HepG2 (cell line): ENCODE data around the gene PRDM15. TPM values are rescaled to one million over a fixed set of nuclear protein-coding genes. Genes with fewer than 3 reads are reported as not detected.

Source experiments
- ARID2 ChIP-seq: sonication (generic); formaldehyde crosslinking; IDR thresholded peaks from 2 replicates; pipeline ENCODE4 v1.8.1; 2022; ENCODE audit warnings: mild to moderate bottlenecking, missing genetic modification reagents, borderline replicate concordance
- ESRRA ChIP-seq: sonication (generic); formaldehyde crosslinking; IDR thresholded peaks from 2 replicates; pipeline ENCODE4 v1.5.1; 2020; ENCODE audit warnings: mild to moderate bottlenecking, low read depth, missing genetic modification reagents
- FOXO4 ChIP-seq: sonication (generic); formaldehyde crosslinking; conservative IDR thresholded peaks from 2 replicates; pipeline ENCODE4 v1.8.1; 2023; ENCODE audit warnings: missing genetic modification reagents
- GABPA ChIP-seq, 2 experiments: IDR thresholded peaks; 2 replicates each; pipeline ENCODE4 v1.6.1; 2011 to 2016; ENCODE audit warnings: low read depth in 2 of 2, low read length in 1 of 2, missing biosample characterization in 1 of 2, missing genetic modification characterization in 1 of 2
- HBP1 ChIP-seq: IDR thresholded peaks from 2 replicates; pipeline ENCODE4 v1.6.1; 2016; ENCODE audit warnings: low read depth, control low read depth
- HINFP ChIP-seq: sonication (generic); formaldehyde crosslinking; IDR thresholded peaks from 2 replicates; pipeline ENCODE4 v1.4.0; 2020; ENCODE audit warnings: low read depth, mild to moderate bottlenecking, missing genetic modification reagents
- IRF1 ChIP-seq: sonication (generic); formaldehyde crosslinking; IDR thresholded peaks from 2 replicates; pipeline ENCODE4 v1.4.0; 2020; ENCODE audit warnings: low read depth, mild to moderate bottlenecking, missing genetic modification reagents
- PHF8 ChIP-seq: sonication (generic); formaldehyde crosslinking; IDR thresholded peaks from 2 replicates; pipeline ENCODE4 v1.5.0; 2020; ENCODE audit warnings: missing genetic modification reagents
- RORA ChIP-seq: sonication (generic); formaldehyde crosslinking; IDR thresholded peaks from 2 replicates; pipeline ENCODE4 v1.5.0; 2020; ENCODE audit warnings: mild to moderate bottlenecking, missing genetic modification reagents, moderate library complexity
- SIX1 ChIP-seq: sonication (generic); formaldehyde crosslinking; IDR thresholded peaks from 2 replicates; pipeline ENCODE4 v1.4.0; 2020; ENCODE audit warnings: missing genetic modification reagents, borderline replicate concordance
- SP2 ChIP-seq: sonication (generic); formaldehyde crosslinking; IDR thresholded peaks from 2 replicates; pipeline ENCODE4 v1.5.1; 2020; ENCODE audit warnings: mild to moderate bottlenecking, missing genetic modification reagents
- SRSF9 ChIP-seq: fragments of 200-400 bp; formaldehyde crosslinking; IDR thresholded peaks from 2 replicates; pipeline ENCODE4 v1.6.1; 2018; ENCODE audit warnings: borderline replicate concordance, mild to moderate bottlenecking, low read depth, low read length; ENCODE audit not compliant: insufficient read depth, poor library complexity, severe bottlenecking
- TBX2 ChIP-seq: sonication (generic); formaldehyde crosslinking; IDR thresholded peaks from 2 replicates; pipeline ENCODE4 v1.5.0; 2020; ENCODE audit warnings: missing genetic modification reagents, mild to moderate bottlenecking, borderline replicate concordance
- TFDP2 ChIP-seq: sonication (generic); formaldehyde crosslinking; IDR thresholded peaks from 2 replicates; pipeline ENCODE4 v1.4.0; 2020; ENCODE audit warnings: missing genetic modification reagents
- ZBTB43 ChIP-seq: sonication (generic); formaldehyde crosslinking; conservative IDR thresholded peaks from 2 replicates; pipeline ENCODE4 v1.4.0; 2020; ENCODE audit warnings: missing genetic modification reagents
- ZFP90 ChIP-seq: sonication (generic); formaldehyde crosslinking; IDR thresholded peaks from 2 replicates; pipeline ENCODE4 v1.8.0; 2022; ENCODE audit warnings: missing genetic modification reagents, mild to moderate bottlenecking, inconsistent platforms, borderline replicate concordance
- ZNF562 ChIP-seq: sonication (generic); formaldehyde crosslinking; IDR thresholded peaks from 2 replicates; pipeline ENCODE4 v1.8.0; 2022; ENCODE audit warnings: missing genetic modification reagents, borderline replicate concordance
- ZNF567 ChIP-seq: sonication (generic); formaldehyde crosslinking; IDR thresholded peaks from 2 replicates; pipeline ENCODE4 v1.8.1; 2023; ENCODE audit warnings: mild to moderate bottlenecking, missing genetic modification reagents, borderline replicate concordance
- polyA plus RNA-seq, 8 experiments: library from polyadenylated mRNA; depleted of rRNA in 3 of 8; stranded (reverse) in 7 of 8; unstranded in 1 of 8; fragments of >200 nt; fragmentation: Illumina TruSeq in 4 of 8; extraction: Trizol in 4 of 8; gene quantifications; 2 replicates each; pipeline versions ENCODE4 v1.2.1 to v1.2.3, GENCODE V29; 2011 to 2016; ENCODE audit warnings: low read depth in 4 of 8, missing spikeins in 1 of 8, mixed read lengths in 1 of 8; ENCODE audit not compliant: insufficient read depth in 1 of 8
- total RNA-seq, 5 experiments: library from RNA; depleted of rRNA; stranded (reverse); fragments of >200 nt; fragmentation: Illumina TruSeq; extraction: Trizol; gene quantifications; 2 replicates each; pipeline ENCODE4 v1.2.3, GENCODE V29; 2016; ENCODE audit warnings: low read depth in 1 of 5

The PRDM15 gene
- total and polyA plus RNA-seq, 2 of the 13 experiments (the other 11 are each of a cell fraction or from before 2014, with no cell fraction given) = 4.0 to 6.9 TPM

GRCh38 chr21:41926117-41926806 lies 47.1 kb upstream of the PRDM15 start (continued):
- TF ChIP-seq TFDP2 (no peak), RORA (CRISPR knock-in tag) (no peak), SIX1 (CRISPR knock-in tag) (no peak), GABPA (IDR thresholded peaks at IDR 0.05; ENCODE audit: low read depth, low read length) (no peak), GABPA (CRISPR knock-in tag; IDR thresholded peaks at IDR 0.05; ENCODE audit: low read depth) (no peak), IRF1 (CRISPR knock-in tag) (peak; percentile 80; the same call in 1 of the 2 replicates), ZNF562 (CRISPR knock-in tag) (no peak), HBP1 (CRISPR knock-in tag) (0 out of 2 replicates have a peak, but pooled peaks have one; percentile 24), PHF8 (no peak; the same call in 1 of the 2 replicates), ARID2 (CRISPR knock-in tag) (no peak), ESRRA (CRISPR knock-in tag) (no peak), TBX2 (peak; percentile 48; the same call in 1 of the 2 replicates), HINFP (CRISPR knock-in tag) (no peak), FOXO4 (CRISPR knock-in tag) (no peak), ZNF567 (CRISPR knock-in tag) (no peak), SRSF9 (no peak), ZFP90 (CRISPR knock-in tag) (no peak), ZBTB43 (CRISPR knock-in tag) (no peak), SP2 (CRISPR knock-in tag) (no peak)
